SK-N-SH (cell line): Measurements from ENCODE around the gene ARID1A. TPM values are rescaled to one million over a fixed set of nuclear protein-coding genes. Genes with fewer than 3 reads are reported as not detected.

ENCODE experiments used
- EZH2phosphoT487 ChIP-seq: fragments of 200-600 bp; sonication (generic); IDR thresholded peaks from 2 replicates; pipeline ENCODE4 v1.6.1; 2017; ENCODE audit warnings: low read depth, mixed run types, mild to moderate bottlenecking, antibody characterized with exemption, moderate library complexity, borderline replicate concordance
- FOSL2 ChIP-seq: IDR thresholded peaks from 2 replicates; pipeline ENCODE4 v1.4.0; 2012; ENCODE audit warnings: low read depth, mild to moderate bottlenecking, moderate library complexity, borderline replicate concordance
- FOXJ3 ChIP-seq: sonication (generic); formaldehyde crosslinking; IDR thresholded peaks from 2 replicates; pipeline ENCODE4 v1.5.1; 2020; ENCODE audit warnings: mild to moderate bottlenecking, missing genetic modification reagents
- FOXM1 ChIP-seq: IDR thresholded peaks from 2 replicates; pipeline ENCODE4 v1.4.0; 2012; ENCODE audit warnings: low read depth, mild to moderate bottlenecking
- GABPA ChIP-seq: IDR thresholded peaks from 2 replicates; pipeline ENCODE4 v1.4.0; 2012; ENCODE audit warnings: low read depth, mild to moderate bottlenecking
- GATA2 ChIP-seq: sonication (generic); formaldehyde crosslinking; IDR thresholded peaks from 2 replicates; pipeline ENCODE4 v1.5.0; 2020; ENCODE audit warnings: mild to moderate bottlenecking, missing genetic modification reagents
- JUND ChIP-seq: IDR thresholded peaks from 2 replicates; pipeline ENCODE4 v1.4.0; 2012
- NFIC ChIP-seq: IDR thresholded peaks from 2 replicates; pipeline ENCODE4 v1.4.0; 2012; ENCODE audit warnings: borderline replicate concordance
- NRF1 ChIP-seq: IDR thresholded peaks from 2 replicates; pipeline ENCODE4 v1.6.1; 2012; ENCODE audit warnings: low read depth, mild to moderate bottlenecking, low read length
- POLR2AphosphoS5 ChIP-seq: IDR thresholded peaks from 2 replicates; pipeline ENCODE4 v1.6.1; 2012; ENCODE audit warnings: low read depth, low read length
- RAD21 ChIP-seq: IDR thresholded peaks from 2 replicates; pipeline ENCODE4 v1.6.1; 2012; ENCODE audit warnings: mild to moderate bottlenecking, low read length
- RCOR1 ChIP-seq: fragments of 150-350 bp; IDR thresholded peaks from 2 replicates; pipeline ENCODE4 v1.6.1; 2017; ENCODE audit warnings: antibody characterized with exemption, low read length
- RFX5 ChIP-seq: IDR thresholded peaks from 2 replicates; pipeline ENCODE4 v1.6.1; 2012; ENCODE audit warnings: mild to moderate bottlenecking, improper control_type of control experiment, low read length
- SIN3A ChIP-seq: IDR thresholded peaks from 2 replicates; pipeline ENCODE4 v1.6.1; 2012; ENCODE audit warnings: low read depth, mild to moderate bottlenecking, low read length, moderate library complexity, borderline replicate concordance
- SMC3 ChIP-seq: IDR thresholded peaks from 2 replicates; pipeline ENCODE4 v1.6.1; 2012; ENCODE audit warnings: low read depth, low read length, improper control_type of control experiment
- TAF1 ChIP-seq: IDR thresholded peaks from 2 replicates; pipeline ENCODE4 v1.6.1; 2012; ENCODE audit warnings: low read depth, mild to moderate bottlenecking, low read length, moderate library complexity, borderline replicate concordance
- polyA plus RNA-seq, 3 experiments: library from polyadenylated mRNA; depleted of rRNA; stranded (reverse); fragments of >200 nt; gene quantifications; 2 replicates each; pipeline ENCODE4 v1.2.3, GENCODE V29; 2012
- TF ChIP-seq, protein P1 (sequence below): IDR thresholded peaks from 2 replicates; pipeline ENCODE4 v1.6.1; 2012; ENCODE audit warnings: mild to moderate bottlenecking, low read depth, low read length, moderate library complexity
- TF ChIP-seq, protein P2 (sequence below): fragments of 150-350 bp; IDR thresholded peaks from 2 replicates; pipeline ENCODE4 v1.6.1; 2017; ENCODE audit warnings: antibody characterized with exemption, low read length, low read depth, borderline replicate concordance
- TF ChIP-seq, protein P3 (sequence below): IDR thresholded peaks from 2 replicates; pipeline ENCODE4 v1.4.0; 2012; ENCODE audit warnings: low read depth

Gene ARID1A
- polyA plus RNA-seq, 1 of the 3 experiments (the other 2 are of a cell fraction): 26.5 TPM

DNA sequence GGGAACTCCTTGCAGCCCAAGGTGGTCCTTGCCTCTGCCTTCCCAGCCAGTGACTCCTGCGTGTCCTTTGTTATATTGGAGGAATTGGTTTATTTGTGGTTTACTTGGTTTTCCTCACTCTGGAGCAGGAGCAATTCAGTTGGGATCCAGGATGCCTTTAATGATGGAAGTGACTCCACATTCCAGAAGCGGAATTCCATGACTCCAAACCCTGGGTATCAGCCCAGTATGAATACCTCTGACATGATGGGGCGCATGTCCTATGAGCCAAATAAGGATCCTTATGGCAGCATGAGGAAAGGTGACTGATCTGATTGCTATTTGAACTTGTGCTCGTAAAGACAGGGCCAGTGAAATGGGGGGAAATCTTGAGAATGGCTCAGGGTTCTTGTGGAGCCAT lies 76.9 kb downstream of the ARID1A start (continued):
- TF ChIP-seq, protein P1, sequence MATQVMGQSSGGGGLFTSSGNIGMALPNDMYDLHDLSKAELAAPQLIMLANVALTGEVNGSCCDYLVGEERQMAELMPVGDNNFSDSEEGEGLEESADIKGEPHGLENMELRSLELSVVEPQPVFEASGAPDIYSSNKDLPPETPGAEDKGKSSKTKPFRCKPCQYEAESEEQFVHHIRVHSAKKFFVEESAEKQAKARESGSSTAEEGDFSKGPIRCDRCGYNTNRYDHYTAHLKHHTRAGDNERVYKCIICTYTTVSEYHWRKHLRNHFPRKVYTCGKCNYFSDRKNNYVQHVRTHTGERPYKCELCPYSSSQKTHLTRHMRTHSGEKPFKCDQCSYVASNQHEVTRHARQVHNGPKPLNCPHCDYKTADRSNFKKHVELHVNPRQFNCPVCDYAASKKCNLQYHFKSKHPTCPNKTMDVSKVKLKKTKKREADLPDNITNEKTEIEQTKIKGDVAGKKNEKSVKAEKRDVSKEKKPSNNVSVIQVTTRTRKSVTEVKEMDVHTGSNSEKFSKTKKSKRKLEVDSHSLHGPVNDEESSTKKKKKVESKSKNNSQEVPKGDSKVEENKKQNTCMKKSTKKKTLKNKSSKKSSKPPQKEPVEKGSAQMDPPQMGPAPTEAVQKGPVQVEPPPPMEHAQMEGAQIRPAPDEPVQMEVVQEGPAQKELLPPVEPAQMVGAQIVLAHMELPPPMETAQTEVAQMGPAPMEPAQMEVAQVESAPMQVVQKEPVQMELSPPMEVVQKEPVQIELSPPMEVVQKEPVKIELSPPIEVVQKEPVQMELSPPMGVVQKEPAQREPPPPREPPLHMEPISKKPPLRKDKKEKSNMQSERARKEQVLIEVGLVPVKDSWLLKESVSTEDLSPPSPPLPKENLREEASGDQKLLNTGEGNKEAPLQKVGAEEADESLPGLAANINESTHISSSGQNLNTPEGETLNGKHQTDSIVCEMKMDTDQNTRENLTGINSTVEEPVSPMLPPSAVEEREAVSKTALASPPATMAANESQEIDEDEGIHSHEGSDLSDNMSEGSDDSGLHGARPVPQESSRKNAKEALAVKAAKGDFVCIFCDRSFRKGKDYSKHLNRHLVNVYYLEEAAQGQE: peak; percentile 64; the same call in 1 of the 2 replicates
- TF ChIP-seq, protein P2, sequence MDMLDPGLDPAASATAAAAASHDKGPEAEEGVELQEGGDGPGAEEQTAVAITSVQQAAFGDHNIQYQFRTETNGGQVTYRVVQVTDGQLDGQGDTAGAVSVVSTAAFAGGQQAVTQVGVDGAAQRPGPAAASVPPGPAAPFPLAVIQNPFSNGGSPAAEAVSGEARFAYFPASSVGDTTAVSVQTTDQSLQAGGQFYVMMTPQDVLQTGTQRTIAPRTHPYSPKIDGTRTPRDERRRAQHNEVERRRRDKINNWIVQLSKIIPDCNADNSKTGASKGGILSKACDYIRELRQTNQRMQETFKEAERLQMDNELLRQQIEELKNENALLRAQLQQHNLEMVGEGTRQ: no peak
- peak; percentile 89 for TF ChIP-seq FOSL2
- TF ChIP-seq, protein P3, sequence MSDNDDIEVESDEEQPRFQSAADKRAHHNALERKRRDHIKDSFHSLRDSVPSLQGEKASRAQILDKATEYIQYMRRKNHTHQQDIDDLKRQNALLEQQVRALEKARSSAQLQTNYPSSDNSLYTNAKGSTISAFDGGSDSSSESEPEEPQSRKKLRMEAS: peak; percentile 81
- TF ChIP-seq SMC3: no peak
- TF ChIP-seq FOXJ3 (CRISPR knock-in tag): no peak
- no peak for TF ChIP-seq FOXM1
- TF ChIP-seq GABPA: no peak
- no peak for TF ChIP-seq RCOR1
- TF ChIP-seq NFIC: peak; percentile 86
- TF ChIP-seq JUND: peak; percentile 88
- no peak for TF ChIP-seq EZH2phosphoT487
- TF ChIP-seq POLR2AphosphoS5: peak; percentile 49; the same call in 1 of the 2 replicates
- TF ChIP-seq RFX5: no peak
- TF ChIP-seq GATA2 (CRISPR knock-in tag): no peak
- TF ChIP-seq SIN3A: 0 out of 2 replicates have a peak, but pooled peaks have one; percentile 18
- TF ChIP-seq RAD21: no peak
- TF ChIP-seq NRF1: no peak
- 0 out of 2 replicates have a peak, but pooled peaks have one; percentile 25 for TF ChIP-seq TAF1
- TF ChIP-seq, all 33 proteins: peak for 14
